CD14-positive monocyte (primary cell): Measurements from ENCODE around the gene ASCL3. TPM values are rescaled to one million over a fixed set of nuclear protein-coding genes. Genes with fewer than 3 reads are reported as not detected.
A peak's percentile ranks its signal among the peaks of the same experiment; 100 is the strongest.

ENCODE experiments used
- DNase-seq, 3 donors: peaks; one replicate each; pipeline ENCODE4 v3.0.0-alpha.2; 2011 to 2022
- H2AFZ ChIP-seq: 2 replicates; pipeline ENCODE4 v1.6.0; 2012; ENCODE audit warnings: mild to moderate bottlenecking, low read depth, low read length, inconsistent platforms; ENCODE audit not compliant: insufficient read depth, poor library complexity, severe bottlenecking
- H3K27ac ChIP-seq, 2 donors: 1 replicate in 1 of 2; 2 replicates in 1 of 2; pipeline ENCODE4 v1.5.1; 2012 to 2013; ENCODE audit warnings: low read length in 2 of 2, control low read depth in 1 of 2, inconsistent platforms in 1 of 2, low read depth in 1 of 2, mild to moderate bottlenecking in 1 of 2
- H3K27me3 ChIP-seq, 2 donors: one replicate each; pipeline versions ENCODE4 v1.6.0 to v1.6.1; 2011 to 2013; ENCODE audit warnings: low read length in 2 of 2; ENCODE audit not compliant: control insufficient read depth in 2 of 2, insufficient read depth in 2 of 2
- H3K36me3 ChIP-seq, 2 donors: replicated peaks in 1 of 2; 1 replicate in 1 of 2; 2 replicates in 1 of 2; pipeline versions ENCODE4 v1.5.1 to v1.6.1; 2012 to 2013; ENCODE audit warnings: low read length in 2 of 2, control low read depth in 1 of 2, inconsistent platforms in 1 of 2, mild to moderate bottlenecking in 1 of 2; ENCODE audit not compliant: insufficient read depth in 2 of 2, control insufficient read depth in 1 of 2
- H3K4me1 ChIP-seq, 2 donors: 1 replicate in 1 of 2; 2 replicates in 1 of 2; pipeline versions ENCODE4 v1.5.1 to v1.6.1; 2012 to 2013; ENCODE audit warnings: low read length in 2 of 2, control low read depth in 1 of 2, inconsistent platforms in 1 of 2, mild to moderate bottlenecking in 1 of 2, moderate library complexity in 1 of 2; ENCODE audit not compliant: insufficient read depth in 2 of 2, control insufficient read depth in 1 of 2
- H3K4me2 ChIP-seq: replicated peaks from 2 replicates; pipeline ENCODE3; 2012; ENCODE audit warnings: low read length, moderate library complexity, mild to moderate bottlenecking; ENCODE audit not compliant: poor library complexity, severe bottlenecking; ENCODE audit errors: extremely low read depth
- H3K4me3 ChIP-seq, 3 experiments: fragments of 200-600 bp in 1 of 3; sonication (generic) in 1 of 3; replicated peaks in 1 of 3; 1 replicate in 2 of 3; 2 replicates in 1 of 3; pipeline ENCODE4 v1.5.1; 2011 to 2013; ENCODE audit warnings: low read length in 3 of 3, mild to moderate bottlenecking in 3 of 3, control low read depth in 2 of 3, low read depth in 2 of 3, inconsistent platforms in 1 of 3, moderate library complexity in 1 of 3
- H3K79me2 ChIP-seq: 2 replicates; pipeline ENCODE4 v1.6.0; 2012; ENCODE audit warnings: mild to moderate bottlenecking, control low read depth, inconsistent platforms, low read length, moderate library complexity; ENCODE audit not compliant: insufficient read depth
- H3K9ac ChIP-seq: 2 replicates; pipeline ENCODE4 v1.6.0; 2017; ENCODE audit warnings: low read length, mild to moderate bottlenecking; ENCODE audit not compliant: insufficient read depth, poor library complexity, severe bottlenecking
- H3K9me3 ChIP-seq, 2 donors: replicated peaks in 1 of 2; 1 replicate in 1 of 2; 2 replicates in 1 of 2; pipeline versions ENCODE4 v1.5.1 to v1.6.1; 2012 to 2013; ENCODE audit warnings: low read length in 2 of 2, control low read depth in 1 of 2; ENCODE audit not compliant: control insufficient read depth in 1 of 2, insufficient read depth in 1 of 2
- H4K20me1 ChIP-seq: 2 replicates; pipeline ENCODE4 v1.6.0; 2012; ENCODE audit warnings: mild to moderate bottlenecking, low read length, control low read depth, moderate library complexity; ENCODE audit not compliant: insufficient read depth
- H3K27ac Mint-ChIP-seq, 7 donors: one replicate each; pipeline ENCODE4 v1.8.0; 2020; ENCODE audit warnings: mild to moderate bottlenecking in 7 of 7, mixed read lengths in 7 of 7, moderate library complexity in 6 of 7, inconsistent platforms in 2 of 7
- H3K27me3 Mint-ChIP-seq, 3 donors: one replicate each; pipeline ENCODE4 v1.8.0; 2021 to 2022; ENCODE audit warnings: low read depth in 3 of 3, mild to moderate bottlenecking in 3 of 3, mixed read lengths in 3 of 3, moderate library complexity in 3 of 3, inconsistent platforms in 1 of 3
- H3K36me3 Mint-ChIP-seq, 2 donors: one replicate each; pipeline ENCODE4 v1.8.0; 2020; ENCODE audit warnings: mixed read lengths in 2 of 2, inconsistent platforms in 1 of 2, mild to moderate bottlenecking in 1 of 2
- H3K4me1 Mint-ChIP-seq: one replicate; pipeline ENCODE4 v1.8.0; 2020; ENCODE audit warnings: mild to moderate bottlenecking, mixed read lengths
- H3K4me3 Mint-ChIP-seq, 2 donors: one replicate each; pipeline ENCODE4 v1.8.0; 2020; ENCODE audit warnings: mild to moderate bottlenecking in 2 of 2, mixed read lengths in 2 of 2, moderate library complexity in 1 of 2
- H3K9me3 Mint-ChIP-seq, 7 donors: one replicate each; pipeline ENCODE4 v1.8.0; 2020 to 2022; ENCODE audit warnings: mixed read lengths in 7 of 7, mild to moderate bottlenecking in 6 of 7, moderate library complexity in 6 of 7, inconsistent platforms in 2 of 7
- CTCF ChIP-seq: fragments of 200-600 bp; IDR thresholded peaks from one replicate; pipeline ENCODE4 v1.8.0; 2022; ENCODE audit warnings: antibody characterized with exemption, mild to moderate bottlenecking
- WGBS: methylation state at CpG from one replicate; pipeline ENCODE4 v1.1.5; 2013; ENCODE audit warnings: missing lambda C conversion rate; ENCODE audit not compliant: insufficient coverage; 5-methylcytosine and 5-hydroxymethylcytosine counted together
- intact Hi-C, 2 donors: fragments of 100-400 bp; cut with micrococcal nuclease; formaldehyde crosslinking; loops; one replicate each; pipeline versions ENCODE4 v1.15.0 to v1.15.1; 2023
- polyA plus RNA-seq, 3 donors: library from polyadenylated mRNA; depleted of rRNA in 1 of 3; unstranded in 2 of 3; stranded (reverse) in 1 of 3; fragments of 300-500 nt in 2 of 3; fragments of >200 nt in 1 of 3; fragmentation: Illumina TruSeq in 2 of 3; gene quantifications; 1 replicate in 2 of 3; 2 replicates in 1 of 3; pipeline ENCODE4 v1.2.3, GENCODE V29; 2012 to 2021

ASCL3 gene
- polyA plus RNA-seq, 3 donors = not detected

- intact Hi-C loops = no loop called here
- no peak overlapping the region for H2AFZ ChIP-seq
- Mint-ChIP-seq H3K4me3 (no peak overlapping the region), H3K36me3 (peaks cover 13 to 34% of the 10 kb centered on the region in 2 donors), H3K9me3 (peaks cover 0 to 2% (median 0%) of the 10 kb centered on the region in 7 donors), H3K4me1 (peaks cover 4% of the 10 kb centered on the region), H3K27me3 (peaks cover 0 to 3% (median 0%) of the 10 kb centered on the region in 3 donors), H3K27ac (no peak overlapping the region)
- H3K9ac ChIP-seq = no peak overlapping the region
- no peaks in the 10 kb centered on the region for H3K27me3 ChIP-seq
- WGBS = 93% methylated on average over 4 of the region's 5 CpGs
- no peak for DNase-seq
- no peaks in the 10 kb centered on the region for H3K79me2 ChIP-seq
- H4K20me1 ChIP-seq = no peaks in the 10 kb centered on the region
- H3K27ac ChIP-seq = no peak overlapping the region
- no peaks in the 10 kb centered on the region for H3K9me3 ChIP-seq
- H3K36me3 ChIP-seq = peaks cover 6 to 32% of the 10 kb centered on the region in 2 donors
- no peak overlapping the region for H3K4me3 ChIP-seq
- no peaks in the 10 kb centered on the region for H3K4me1 ChIP-seq
- TF ChIP-seq CTCF = no peak
- H3K4me2 ChIP-seq = no peak overlapping the region
These were observed 17.1 kb downstream of the ASCL3 start for GRCh38 chr11:8925711-8926110.

GRCh38 chr11:8922691-8923090, 20.1 kb downstream of the ASCL3 start:
- no peaks in the 10 kb centered on the region for H3K27me3 Mint-ChIP-seq
- Histone ChIP-seq H3K27me3 (no peaks in the 10 kb centered on the region), H3K27ac (no peak overlapping the region), H3K4me3 (no peak overlapping the region), H3K4me2 (no peak overlapping the region), H2AFZ (no peak overlapping the region), H3K9me3 (no peaks in the 10 kb centered on the region), H3K9ac (no peak overlapping the region), H3K4me1 (no peaks in the 10 kb centered on the region), H3K79me2 (no peaks in the 10 kb centered on the region), H3K36me3 (peaks cover 24 to 62% of the 10 kb centered on the region in 2 donors), H4K20me1 (no peaks in the 10 kb centered on the region)
- TF ChIP-seq CTCF = no peak
- no peak overlapping the region for H3K4me3 Mint-ChIP-seq
- H3K9me3 Mint-ChIP-seq = peaks cover 0 to 2% (median 0%) of the 10 kb centered on the region in 7 donors
- peaks cover 4% of the 10 kb centered on the region for H3K4me1 Mint-ChIP-seq
- H3K36me3 Mint-ChIP-seq = peaks cover 30 to 62% of the 10 kb centered on the region in 2 donors
- WGBS = 100% methylated on average over 4 of the region's 5 CpGs
- no peak for DNase-seq
- H3K27ac Mint-ChIP-seq = peak overlapping the region in 1 of 7 donors; percentile 25
- intact Hi-C loops = no loop called here
